ENCODE results near the gene VPS11.
A peak's percentile ranks its signal among the peaks of the same experiment; 100 is the strongest.

The VPS11 gene

DNA sequence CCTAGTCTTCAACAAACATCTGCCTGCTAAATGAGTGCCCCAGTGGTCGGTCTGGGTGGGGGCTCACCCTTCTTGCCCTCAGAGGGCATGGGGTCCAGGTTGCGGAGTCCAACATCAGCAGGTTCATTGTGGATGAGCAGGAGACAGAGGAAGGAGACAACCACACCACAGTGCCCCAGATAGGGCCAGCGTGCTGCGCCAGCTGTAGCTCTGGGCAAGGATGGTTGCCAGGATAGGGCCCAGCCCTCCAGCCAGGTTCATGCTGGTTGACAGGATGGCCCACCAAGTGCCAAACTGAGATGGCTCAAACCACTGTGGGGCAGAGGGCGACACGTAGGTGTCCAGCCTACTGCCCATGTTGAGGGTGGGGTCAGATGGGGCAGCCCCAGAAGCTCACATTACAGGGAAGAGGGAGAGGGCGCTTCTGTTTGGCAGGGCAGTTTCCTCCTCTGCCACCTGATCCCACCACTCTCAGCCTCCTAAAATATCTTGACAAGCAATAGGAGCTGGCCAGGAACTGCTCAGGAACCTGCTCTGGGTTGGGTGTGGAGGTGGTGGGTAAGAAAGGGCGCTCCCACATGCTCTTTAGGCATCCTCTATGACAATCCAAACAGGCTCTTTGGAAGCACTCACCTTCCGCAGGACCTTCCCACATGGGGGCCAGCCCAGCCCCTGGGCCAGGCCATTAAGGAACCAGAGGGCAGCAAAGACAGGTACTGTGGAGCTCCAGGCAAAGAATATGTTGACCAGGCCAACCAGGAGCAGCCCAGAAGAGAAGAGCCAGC lies 39.9 kb upstream of the VPS11 start:
- CTCF ChIA-PET = no interaction called here
- no peak for DNase-seq (ENCODE audit: extremely low spot score)
- POLR2A ChIA-PET = no interaction called here
- no peak for TF ChIP-seq FOXM1 (IDR thresholded peaks at IDR 0.05; ENCODE audit: borderline replicate concordance)
- TF ChIP-seq ARNT (IDR thresholded peaks at IDR 0.05) = no peak

GRCh38 chr11:119028346-119029068 lies 39.1 kb upstream of the VPS11 start:
- ChIA-PET CTCF (no interaction called here), POLR2A (interaction anchor here (3.1 kb wide), 1 partner anchor 10 kb away, joined by 14 read pairs; the partner anchor contains the start of genes RPS25 and TRAPPC4)
- TF ChIP-seq ZNF384 (IDR thresholded peaks at IDR 0.05) (no peak), ARNT (IDR thresholded peaks at IDR 0.05) (no peak), L3MBTL2 (conservative IDR thresholded peaks at IDR 0.05) (no peak), FOXK2 (IDR thresholded peaks at IDR 0.05) (no peak), HDGF (IDR thresholded peaks at IDR 0.05; ENCODE audit: borderline replicate concordance) (no peak), BHLHE40 (IDR thresholded peaks at IDR 0.05; ENCODE audit: borderline replicate concordance) (no peak), FOXM1 (IDR thresholded peaks at IDR 0.05; ENCODE audit: borderline replicate concordance) (no peak), SP1 (IDR thresholded peaks at IDR 0.05) (no peak), SUZ12 (IDR thresholded peaks at IDR 0.05) (no peak), CTBP1 (IDR thresholded peaks at IDR 0.05; ENCODE audit: borderline replicate concordance) (no peak), NFRKB (IDR thresholded peaks at IDR 0.05) (no peak), ELF4 (IDR thresholded peaks at IDR 0.05) (no peak), LEF1 (IDR thresholded peaks at IDR 0.05; ENCODE audit: borderline replicate concordance) (no peak), TARDBP (IDR thresholded peaks at IDR 0.05) (no peak), FOXA1 (IDR thresholded peaks at IDR 0.05) (no peak), PKNOX1 (IDR thresholded peaks at IDR 0.05) (no peak)
- DNase-seq (ENCODE audit: extremely low spot score) = no peak

- CTCF ChIA-PET = no interaction called here
Observed at GRCh38 chr11:119029069-119029339, 38.6 kb upstream of the VPS11 start.

DNA sequence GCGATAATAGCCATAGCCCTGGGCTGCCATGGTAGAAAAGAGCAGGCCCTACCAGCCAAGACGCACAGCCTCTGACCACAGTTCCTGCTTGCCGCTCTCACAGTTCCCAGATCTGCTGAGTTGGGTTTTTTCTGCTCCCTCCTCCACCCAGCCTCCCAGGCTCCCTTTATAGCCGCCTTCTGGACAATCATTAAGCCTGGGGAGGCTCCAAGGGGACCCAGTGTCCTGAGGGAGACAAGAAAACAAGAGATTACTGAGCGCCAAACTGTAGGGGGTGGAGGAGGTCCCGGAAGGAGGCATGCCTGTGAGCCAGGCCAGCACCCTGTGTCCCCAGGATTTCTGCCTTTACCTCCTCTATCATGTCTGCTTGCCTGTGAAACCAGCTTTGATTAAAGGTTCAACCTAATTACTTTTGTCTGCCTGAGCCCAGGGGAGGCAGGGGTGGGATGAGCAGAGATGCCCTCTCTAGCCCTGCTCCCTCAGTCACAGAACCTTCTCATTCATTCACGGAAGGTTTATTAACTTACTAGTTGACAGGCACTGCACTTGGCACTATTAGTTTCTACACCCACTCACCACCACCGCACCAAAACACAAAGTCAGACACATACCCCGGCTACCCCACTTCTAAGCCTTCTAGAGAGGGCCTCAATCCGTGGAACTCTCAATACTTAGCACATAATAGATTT lies 38.1 kb upstream of the VPS11 start:
- CTCF ChIA-PET = interaction anchor here (0.5 kb wide), 1 partner anchor 73 kb away, joined by 3 read pairs; no protein-coding TSS in a partner anchor
- POLR2A ChIA-PET = interaction anchor here (1.0 to 3.1 kb wide), 3 partner anchors 11 to 32 kb away, joined by 3 to 14 read pairs (median 4); partner anchors contain the start of genes CENATAC, RPS25 and TRAPPC4
- DNase-seq (ENCODE audit: extremely low spot score) = peak; percentile 34
- no peak for TF ChIP-seq L3MBTL2 (conservative IDR thresholded peaks at IDR 0.05)
- no peak for TF ChIP-seq FOXA1 (IDR thresholded peaks at IDR 0.05)
- TF ChIP-seq CTBP1 (IDR thresholded peaks at IDR 0.05; ENCODE audit: borderline replicate concordance) = no peak
- no peak for TF ChIP-seq LEF1 (IDR thresholded peaks at IDR 0.05; ENCODE audit: borderline replicate concordance)
- TF ChIP-seq FOXK2 (IDR thresholded peaks at IDR 0.05) = no peak
- no peak for TF ChIP-seq SUZ12 (IDR thresholded peaks at IDR 0.05)
- no peak for TF ChIP-seq ARNT (IDR thresholded peaks at IDR 0.05)
- TF ChIP-seq PKNOX1 (IDR thresholded peaks at IDR 0.05) = no peak

More at GRCh38 chr11:119029069-119029339, 38.6 kb upstream of the VPS11 start:
- POLR2A ChIA-PET = interaction anchor here (3.1 kb wide), 1 partner anchor 10 kb away, joined by 14 read pairs; the partner anchor contains the start of genes RPS25 and TRAPPC4
- TF ChIP-seq NFRKB (IDR thresholded peaks at IDR 0.05) = no peak
- no peak for TF ChIP-seq LEF1 (IDR thresholded peaks at IDR 0.05; ENCODE audit: borderline replicate concordance)
- TF ChIP-seq TARDBP (IDR thresholded peaks at IDR 0.05) = no peak
- TF ChIP-seq SP1 (IDR thresholded peaks at IDR 0.05) = no peak
- TF ChIP-seq PKNOX1 (IDR thresholded peaks at IDR 0.05) = no peak
- no peak for TF ChIP-seq FOXK2 (IDR thresholded peaks at IDR 0.05)
- no peak for TF ChIP-seq CTBP1 (IDR thresholded peaks at IDR 0.05; ENCODE audit: borderline replicate concordance)
- TF ChIP-seq ZNF384 (IDR thresholded peaks at IDR 0.05) = no peak
- no peak for TF ChIP-seq ELF4 (IDR thresholded peaks at IDR 0.05)
- TF ChIP-seq HDGF (IDR thresholded peaks at IDR 0.05; ENCODE audit: borderline replicate concordance) = no peak
- TF ChIP-seq ARNT (IDR thresholded peaks at IDR 0.05) = no peak
- TF ChIP-seq FOXM1 (IDR thresholded peaks at IDR 0.05; ENCODE audit: borderline replicate concordance) = no peak
- TF ChIP-seq L3MBTL2 (conservative IDR thresholded peaks at IDR 0.05) = no peak
- no peak for DNase-seq (ENCODE audit: extremely low spot score)

- no peak for TF ChIP-seq FOXK2 (IDR thresholded peaks at IDR 0.05)
- no peak for TF ChIP-seq FOXM1 (IDR thresholded peaks at IDR 0.05; ENCODE audit: borderline replicate concordance)
- DNase-seq (ENCODE audit: extremely low spot score) = no peak
- ChIA-PET CTCF (interaction anchor here (0.5 kb wide), 1 partner anchor 73 kb away, joined by 3 read pairs; no protein-coding TSS in a partner anchor), POLR2A (interaction anchor here (1.0 to 3.1 kb wide), 3 partner anchors 11 to 32 kb away, joined by 3 to 14 read pairs (median 4); partner anchors contain the start of genes CENATAC, RPS25 and TRAPPC4)
Observed at GRCh38 chr11:119030029-119030328, 37.6 kb upstream of the VPS11 start.

Data from HEK293T (cell line).